ENCODE measurements around the gene ADD1.

ADD1 gene

GRCh38 chr4:2835978-2836377, 7.7 kb upstream of the ADD1 start:
- no peak for DNase-seq

GRCh38 chr4:2836391-2836859, 7.2 kb upstream of the ADD1 start:
- no peak for DNase-seq

- no peak for DNase-seq
Measured at GRCh38 chr4:2837110-2837903, 6.3 kb upstream of the ADD1 start.

GRCh38 chr4:2837904-2838496, 5.6 kb upstream of the ADD1 start:
- no peak for DNase-seq

GRCh38 chr4:2839060-2839459, 4.6 kb upstream of the ADD1 start:
- DNase-seq, result no peak

GRCh38 chr4:2842687-2843262, 869 bp upstream of the ADD1 start:
- DNase-seq, result peak; percentile 34

- DNase-seq, result peak; percentile 72
Measured at GRCh38 chr4:2843941-2844584, 419 bp downstream of the ADD1 start.

GRCh38 chr4:2846172-2846571, 2.5 kb downstream of the ADD1 start:
- no peak for DNase-seq

GRCh38 chr4:2847302-2847871, 3.7 kb downstream of the ADD1 start:
- DNase-seq, result no peak

GRCh38 chr4:2848449-2848848, 4.8 kb downstream of the ADD1 start:
- no peak for DNase-seq

GRCh38 chr4:2849267-2850152, 5.9 kb downstream of the ADD1 start:
- no peak for DNase-seq

- no peak for DNase-seq
Measured at GRCh38 chr4:2850966-2851798, 7.5 kb downstream of the ADD1 start.

- no peak for DNase-seq
Measured at GRCh38 chr4:2852481-2852921, 8.9 kb downstream of the ADD1 start.

GRCh38 chr4:2855584-2855983, 11.9 kb downstream of the ADD1 start:
- DNase-seq, result no peak

GRCh38 chr4:2856266-2856665, 12.6 kb downstream of the ADD1 start:
- no peak for DNase-seq

GRCh38 chr4:2857349-2857927, 13.8 kb downstream of the ADD1 start:
- DNase-seq, result no peak

GRCh38 chr4:2858451-2859217, 15.0 kb downstream of the ADD1 start:
- no peak for DNase-seq

GRCh38 chr4:2859514-2859913, 15.9 kb downstream of the ADD1 start:
- DNase-seq, result no peak

GRCh38 chr4:2860391-2861348, 17.0 kb downstream of the ADD1 start:
- no peak for DNase-seq
